Astrocyte of the cerebellum (primary cell): Measurements from ENCODE around the gene GFOD2.
A peak's percentile ranks its signal among the peaks of the same experiment; 100 is the strongest.

Experiments
- DNase-seq: peaks from one replicate; pipeline ENCODE4 v3.0.0-alpha.2; 2011; ENCODE audit warnings: low read depth
- H3K4me3 ChIP-seq: 2 replicates; pipeline ENCODE4 v1.5.1; 2011; ENCODE audit warnings: mild to moderate bottlenecking, low read depth, low read length, moderate library complexity
- in situ Hi-C: cut with HindIII; loops from 2 replicates; pipeline ENCODE4 v1.10.0; 2017; ENCODE audit warnings: low sequenced_read_pairs
- TF ChIP-seq, protein P1 (sequence below): IDR thresholded peaks from 2 replicates; pipeline ENCODE4 v1.5.1; 2012; ENCODE audit warnings: low read length, low read depth, moderate library complexity, mild to moderate bottlenecking; ENCODE audit errors: missing control alignments

The GFOD2 gene

DNA sequence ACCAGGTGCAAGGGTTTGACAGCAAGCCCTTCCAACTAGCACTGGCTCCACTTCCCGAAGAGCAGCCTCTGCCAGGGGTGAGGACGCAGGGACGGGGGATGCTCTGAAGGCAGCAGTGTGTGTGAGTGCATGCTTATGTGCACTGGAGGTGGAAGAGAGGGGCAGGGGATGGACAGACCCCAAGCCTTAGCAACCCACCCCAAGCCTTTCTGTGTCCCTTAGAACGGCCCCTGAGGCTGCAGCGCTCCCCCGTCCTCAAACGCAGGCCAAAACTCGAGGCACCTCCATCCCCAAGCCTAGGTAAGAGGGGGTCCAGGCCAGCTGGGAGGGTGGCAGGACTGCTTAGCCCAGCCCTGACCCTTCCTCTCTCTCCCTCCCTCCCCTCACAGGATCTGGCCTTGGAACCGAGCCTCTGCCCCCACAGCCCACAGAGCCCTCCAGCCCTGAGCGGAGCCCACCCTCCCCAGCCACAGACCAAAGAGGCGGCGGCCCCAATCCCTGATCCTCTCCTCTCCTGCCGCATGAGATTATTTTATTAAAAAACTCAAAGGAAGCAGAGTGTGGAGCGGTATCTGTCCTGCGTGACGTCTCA lies 62.0 kb downstream of the GFOD2 start:
- DNase-seq: no peak
- TF ChIP-seq, protein P1, sequence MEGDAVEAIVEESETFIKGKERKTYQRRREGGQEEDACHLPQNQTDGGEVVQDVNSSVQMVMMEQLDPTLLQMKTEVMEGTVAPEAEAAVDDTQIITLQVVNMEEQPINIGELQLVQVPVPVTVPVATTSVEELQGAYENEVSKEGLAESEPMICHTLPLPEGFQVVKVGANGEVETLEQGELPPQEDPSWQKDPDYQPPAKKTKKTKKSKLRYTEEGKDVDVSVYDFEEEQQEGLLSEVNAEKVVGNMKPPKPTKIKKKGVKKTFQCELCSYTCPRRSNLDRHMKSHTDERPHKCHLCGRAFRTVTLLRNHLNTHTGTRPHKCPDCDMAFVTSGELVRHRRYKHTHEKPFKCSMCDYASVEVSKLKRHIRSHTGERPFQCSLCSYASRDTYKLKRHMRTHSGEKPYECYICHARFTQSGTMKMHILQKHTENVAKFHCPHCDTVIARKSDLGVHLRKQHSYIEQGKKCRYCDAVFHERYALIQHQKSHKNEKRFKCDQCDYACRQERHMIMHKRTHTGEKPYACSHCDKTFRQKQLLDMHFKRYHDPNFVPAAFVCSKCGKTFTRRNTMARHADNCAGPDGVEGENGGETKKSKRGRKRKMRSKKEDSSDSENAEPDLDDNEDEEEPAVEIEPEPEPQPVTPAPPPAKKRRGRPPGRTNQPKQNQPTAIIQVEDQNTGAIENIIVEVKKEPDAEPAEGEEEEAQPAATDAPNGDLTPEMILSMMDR: no peak
- H3K4me3 ChIP-seq: no peak overlapping the region
- in situ Hi-C loops: no loop called here

DNA sequence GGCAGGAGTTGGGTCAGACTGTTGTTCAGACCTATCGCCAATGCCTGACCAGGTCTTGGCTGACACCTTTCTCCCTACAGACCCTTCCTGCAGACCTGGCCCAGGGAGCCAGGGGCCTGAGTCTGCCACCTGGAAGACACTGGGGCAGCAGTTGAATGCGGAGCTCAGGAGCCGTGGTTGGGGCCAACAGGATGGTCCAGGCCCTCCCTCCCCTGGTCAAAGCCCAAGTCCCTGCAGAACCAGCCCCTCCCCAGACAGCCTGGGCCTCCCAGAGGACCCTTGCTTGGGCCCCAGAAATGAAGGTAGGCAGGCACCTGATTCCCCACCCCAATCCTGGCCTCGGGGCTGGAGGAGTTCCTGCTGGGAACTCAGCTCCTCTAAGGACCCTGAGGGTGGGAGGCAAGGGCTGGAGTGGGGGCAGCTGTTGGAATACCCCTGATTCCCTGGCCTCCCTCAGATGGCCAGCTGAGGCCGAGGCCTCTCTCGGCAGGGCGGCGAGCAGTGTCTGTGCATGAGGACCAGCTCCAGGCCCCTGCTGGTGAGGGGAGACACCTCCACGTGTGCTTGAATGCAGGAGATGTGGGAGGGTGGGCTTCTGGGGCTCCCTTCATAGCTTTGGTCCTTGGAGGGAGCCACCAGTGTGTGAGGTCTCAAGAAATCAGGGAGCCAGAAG lies 62.6 kb downstream of the GFOD2 start:
- in situ Hi-C loops: no loop called here
- no peak for DNase-seq
- TF ChIP-seq, protein P1: no peak

DNA sequence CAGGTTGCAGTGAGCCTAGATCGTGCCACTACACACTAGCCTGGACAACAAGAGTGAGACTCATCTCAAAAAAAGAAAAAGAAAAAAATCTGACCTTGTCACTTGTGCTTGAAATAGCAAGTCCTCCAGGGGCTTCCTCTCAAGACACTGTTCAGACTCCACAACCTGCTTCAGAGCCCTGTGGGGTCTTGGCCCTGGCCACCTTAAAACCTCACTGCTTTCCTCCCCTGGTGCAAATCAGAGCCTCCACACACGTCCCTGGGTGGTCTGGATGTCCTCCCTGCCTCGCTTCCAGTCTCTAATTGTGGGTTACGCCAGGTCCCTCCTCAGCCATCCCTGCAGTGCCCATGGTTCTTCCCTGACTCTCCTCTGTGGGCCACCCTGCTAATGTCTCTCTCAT lies 63.8 kb downstream of the GFOD2 start:
- H3K4me3 ChIP-seq: no peak overlapping the region
- TF ChIP-seq, protein P1: no peak
- no peak for DNase-seq
- in situ Hi-C loops: no loop called here

More for the DNA sequence above, 62.6 kb downstream of the GFOD2 start:
- H3K4me3 ChIP-seq: no peak overlapping the region

DNA sequence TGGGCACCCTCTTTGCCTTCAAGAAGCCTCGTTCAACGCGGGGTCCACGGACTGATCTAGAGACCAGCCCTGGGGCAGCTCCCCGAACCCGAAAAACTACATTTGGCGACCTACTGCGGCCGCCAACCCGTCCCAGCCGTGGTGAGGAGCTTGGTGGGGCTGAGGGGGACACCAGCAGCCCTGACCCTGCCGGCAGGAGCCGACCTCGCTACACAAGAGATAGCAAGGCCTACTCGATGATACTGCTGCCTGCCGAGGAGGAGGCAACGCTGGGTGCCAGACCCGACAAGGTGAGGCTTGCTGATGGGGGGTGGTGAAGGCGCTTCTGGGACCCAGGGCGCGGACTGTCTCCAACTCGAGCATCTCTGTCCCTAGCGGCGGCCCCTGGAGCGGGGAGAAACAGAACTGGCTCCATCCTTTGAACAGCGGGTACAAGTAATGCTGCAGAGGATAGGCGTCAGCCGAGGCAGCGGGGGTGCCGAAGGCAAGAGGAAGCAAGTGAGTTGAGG lies 64.7 kb downstream of the GFOD2 start:
- no peak overlapping the region for H3K4me3 ChIP-seq
- no peak for DNase-seq
- in situ Hi-C loops: no loop called here
- TF ChIP-seq, protein P1: no peak

DNA sequence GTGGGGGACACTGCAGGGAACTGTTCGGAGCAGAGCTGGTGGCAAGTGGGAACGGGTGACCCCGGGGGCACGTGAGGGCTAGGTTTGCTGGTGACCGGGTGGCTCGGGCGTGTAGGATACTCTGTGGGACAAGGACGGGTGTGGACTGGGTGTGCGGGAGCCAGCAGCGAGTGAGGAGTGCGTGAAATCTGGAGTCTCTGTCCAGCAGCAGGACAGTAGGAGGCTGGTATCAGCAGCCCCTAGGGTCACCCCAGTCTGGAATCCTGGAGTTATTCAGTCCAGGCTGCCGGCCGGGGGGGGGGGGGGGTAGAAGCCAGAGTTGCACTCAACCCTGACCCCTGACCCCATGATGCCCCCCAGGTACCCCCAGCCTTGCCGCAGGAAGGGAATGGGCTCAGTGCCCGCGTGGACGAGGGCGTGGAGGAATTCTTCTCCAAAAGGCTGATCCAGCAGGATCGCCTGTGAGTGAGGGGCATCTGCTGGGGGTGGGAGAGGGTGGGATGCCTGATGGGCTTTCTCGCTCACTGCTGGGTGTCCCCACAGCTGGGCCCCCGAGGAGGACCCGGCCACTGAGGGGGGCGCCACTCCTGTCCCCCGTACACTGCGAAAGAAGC lies 65.2 kb downstream of the GFOD2 start:
- in situ Hi-C loops: no loop called here
- no peak for DNase-seq
- H3K4me3 ChIP-seq: peak overlapping the region; percentile 49
- TF ChIP-seq, protein P1: no peak

DNA sequence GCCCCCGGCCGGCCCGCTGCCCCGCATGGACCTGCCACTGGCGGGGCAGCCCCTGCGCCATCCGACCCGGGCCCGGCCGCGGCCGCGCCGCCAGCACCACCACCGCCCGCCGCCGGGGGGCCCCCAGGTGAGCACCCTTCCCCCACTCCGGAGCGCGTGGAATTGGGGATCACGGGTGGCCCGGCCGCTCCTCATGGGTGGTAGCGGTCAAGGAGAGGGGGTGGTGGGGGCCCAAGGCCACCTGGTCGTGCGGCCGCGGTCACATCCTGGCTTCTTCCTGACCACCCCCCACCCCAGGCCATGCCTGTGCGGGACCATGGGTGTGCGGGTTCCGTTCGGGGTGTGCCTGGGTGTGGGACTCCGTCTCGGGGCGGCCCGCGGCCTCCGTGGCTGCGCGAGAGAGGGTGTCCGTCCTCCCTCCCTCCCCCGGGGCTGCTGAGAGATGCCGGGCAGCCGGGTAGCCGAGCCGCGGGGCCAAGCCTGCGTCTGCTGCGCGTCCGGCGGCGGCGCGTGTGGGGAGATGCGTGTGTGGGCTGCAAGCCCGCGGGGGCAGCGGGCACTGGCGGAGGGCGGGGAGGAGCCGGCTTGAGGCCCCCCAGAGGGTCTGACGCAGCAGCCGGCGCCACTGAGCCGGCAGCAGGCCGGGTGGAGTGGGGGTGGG lies 65.9 kb downstream of the GFOD2 start:
- DNase-seq: no peak
- H3K4me3 ChIP-seq: peak overlapping the region; percentile 49
- TF ChIP-seq, protein P1: peak; percentile 18
- in situ Hi-C loops: no loop called here
